Measurements from ENCODE around the gene COLEC11.

The COLEC11 gene

GRCh38 chr2:3641181-3641580 lies 46.3 kb downstream of the COLEC11 start:
- no peak for DNase-seq

- no peak for DNase-seq
These were observed 47.0 kb downstream of the COLEC11 start for GRCh38 chr2:3641841-3642421.

- DNase-seq = no peak
These were observed 47.8 kb downstream of the COLEC11 start for GRCh38 chr2:3642521-3643215.

GRCh38 chr2:3643371-3644245 lies 48.7 kb downstream of the COLEC11 start:
- no peak for DNase-seq

- no peak for DNase-seq
These were observed 49.3 kb downstream of the COLEC11 start for GRCh38 chr2:3644246-3644525.

GRCh38 chr2:3644891-3645605 lies 50.1 kb downstream of the COLEC11 start:
- DNase-seq = no peak

- DNase-seq = no peak
These were observed 51.0 kb downstream of the COLEC11 start for GRCh38 chr2:3645745-3646389.

- DNase-seq = no peak
These were observed 51.5 kb downstream of the COLEC11 start for GRCh38 chr2:3646446-3646845.

GRCh38 chr2:3647246-3647645 lies 52.3 kb downstream of the COLEC11 start:
- no peak for DNase-seq

- DNase-seq = no peak
These were observed 53.1 kb downstream of the COLEC11 start for GRCh38 chr2:3647831-3648651.

- no peak for DNase-seq
These were observed 53.8 kb downstream of the COLEC11 start for GRCh38 chr2:3648652-3649177.

GRCh38 chr2:3649581-3649980 lies 54.7 kb downstream of the COLEC11 start:
- DNase-seq = no peak

- DNase-seq = no peak
These were observed 55.4 kb downstream of the COLEC11 start for GRCh38 chr2:3650140-3650920.

- no peak for DNase-seq
These were observed 57.1 kb downstream of the COLEC11 start for GRCh38 chr2:3651691-3652648.

GRCh38 chr2:3652896-3653625 lies 58.1 kb downstream of the COLEC11 start:
- DNase-seq = no peak

GRCh38 chr2:3654011-3654410 lies 59.1 kb downstream of the COLEC11 start:
- no peak for DNase-seq

- no peak for DNase-seq
These were observed 59.8 kb downstream of the COLEC11 start for GRCh38 chr2:3654531-3655225.

Measured in GDM1 (cell line).